Jurkat, Clone E6-1 (cell line): ENCODE data around the gene MAP1LC3B.

ENCODE experiments used
- DNase-seq: peaks from one replicate; pipeline ENCODE4 v3.0.0-alpha.2; 2011; ENCODE audit warnings: low read depth, low spot score
- H3K4me3 ChIP-seq: 2 replicates; pipeline ENCODE4 v1.5.1; 2011; ENCODE audit warnings: mild to moderate bottlenecking, low read length, control low read depth, moderate library complexity

Gene MAP1LC3B

DNA sequence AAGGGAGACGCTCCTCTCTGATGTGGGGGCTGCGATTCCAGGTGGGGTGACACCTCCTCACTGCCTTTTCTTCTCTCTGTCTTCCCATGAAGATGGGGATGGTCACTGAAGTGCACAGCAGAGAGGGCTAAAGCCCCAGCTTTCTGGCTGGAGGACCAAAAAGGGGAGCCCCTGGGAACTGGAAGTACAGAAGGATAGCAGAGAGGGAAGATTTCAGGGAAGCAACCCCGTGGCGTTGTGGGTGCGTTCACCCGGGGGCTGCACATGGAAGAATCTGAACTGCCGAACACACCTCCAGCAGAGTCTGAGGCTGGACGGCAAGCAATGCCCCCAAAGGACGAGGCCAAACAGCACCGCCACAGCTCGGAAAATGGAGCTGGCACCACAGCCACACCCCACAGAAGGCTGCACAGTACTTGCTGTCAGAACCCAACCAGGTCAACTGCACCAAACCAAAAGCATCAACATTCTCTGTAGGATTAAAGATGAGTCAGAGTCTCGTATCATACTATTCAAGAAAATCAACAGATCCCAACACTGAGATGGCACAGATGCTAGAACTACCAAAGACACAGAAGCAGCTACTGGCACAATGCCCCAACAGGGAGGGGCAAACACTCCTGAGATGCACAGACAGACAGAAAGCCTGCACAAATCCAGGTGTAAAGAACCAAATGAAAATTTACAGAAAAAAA is 49.9 kb downstream of the MAP1LC3B start:
- DNase-seq: no peak
- H3K4me3 ChIP-seq: no peak overlapping the region

DNA sequence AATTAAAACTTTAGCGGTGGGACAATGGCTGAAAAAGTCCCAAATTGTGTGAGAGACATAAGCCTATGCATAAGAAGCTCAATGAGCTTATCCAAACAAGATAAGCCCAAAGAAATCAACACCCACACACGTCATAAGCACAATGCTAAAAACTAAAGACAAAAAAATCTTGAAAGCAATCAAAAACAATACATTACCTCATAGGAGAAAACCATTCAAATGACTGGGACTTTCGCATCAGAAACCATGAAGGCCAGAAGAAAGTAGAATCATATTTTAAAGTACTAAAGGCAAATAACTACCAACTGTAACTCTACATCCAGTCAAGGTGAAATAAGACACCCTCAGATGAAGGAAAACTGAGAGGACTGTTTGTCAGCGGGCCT is 50.4 kb downstream of the MAP1LC3B start:
- H3K4me3 ChIP-seq: no peak overlapping the region
- DNase-seq: no peak

DNA sequence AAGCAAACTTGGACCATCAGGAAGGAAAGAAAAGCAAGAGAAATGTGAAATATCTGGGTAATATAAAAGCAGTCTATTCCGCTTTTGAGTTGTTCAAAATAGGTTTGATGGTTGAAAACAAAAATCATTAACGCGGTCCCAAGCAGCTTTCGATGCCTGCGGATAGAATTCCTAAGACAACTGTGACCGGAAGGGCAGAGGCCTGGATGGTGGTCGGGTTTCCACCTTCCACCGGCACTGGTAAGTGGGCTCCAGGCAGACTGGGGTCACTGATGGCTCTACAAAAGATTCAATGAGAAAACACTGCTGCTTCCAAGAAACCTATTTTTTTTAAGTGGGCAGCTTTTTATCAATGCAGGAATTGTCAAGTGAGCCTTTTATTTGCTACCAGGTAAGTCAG is 50.9 kb downstream of the MAP1LC3B start:
- no peak for DNase-seq
- no peak overlapping the region for H3K4me3 ChIP-seq

- no peak for DNase-seq
- H3K4me3 ChIP-seq: no peak overlapping the region
Observed at GRCh38 chr16:87443964-87444363, 51.8 kb downstream of the MAP1LC3B start.

DNA sequence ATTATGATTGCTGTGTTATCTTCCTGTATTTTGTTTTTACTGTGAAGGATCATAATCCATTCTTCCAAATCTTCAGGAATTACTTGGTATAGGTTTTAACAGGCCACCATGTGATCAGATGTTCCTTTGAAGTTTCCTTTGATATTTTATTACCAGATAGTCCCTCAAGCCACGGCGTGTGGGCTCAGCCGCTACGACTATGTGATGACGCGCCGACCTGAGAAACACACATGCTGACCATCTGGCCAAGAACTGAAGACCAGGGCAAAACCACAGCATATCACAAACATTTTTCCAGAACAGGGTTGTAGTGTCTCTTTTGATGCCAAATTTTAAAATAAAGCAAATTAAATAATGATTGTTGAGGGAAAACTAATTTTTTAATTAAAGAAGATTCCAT is 53.4 kb downstream of the MAP1LC3B start:
- H3K4me3 ChIP-seq: no peak overlapping the region
- no peak for DNase-seq

GRCh38 chr16:87446479-87446878 is 54.3 kb downstream of the MAP1LC3B start:
- DNase-seq: no peak
- no peak overlapping the region for H3K4me3 ChIP-seq

DNA sequence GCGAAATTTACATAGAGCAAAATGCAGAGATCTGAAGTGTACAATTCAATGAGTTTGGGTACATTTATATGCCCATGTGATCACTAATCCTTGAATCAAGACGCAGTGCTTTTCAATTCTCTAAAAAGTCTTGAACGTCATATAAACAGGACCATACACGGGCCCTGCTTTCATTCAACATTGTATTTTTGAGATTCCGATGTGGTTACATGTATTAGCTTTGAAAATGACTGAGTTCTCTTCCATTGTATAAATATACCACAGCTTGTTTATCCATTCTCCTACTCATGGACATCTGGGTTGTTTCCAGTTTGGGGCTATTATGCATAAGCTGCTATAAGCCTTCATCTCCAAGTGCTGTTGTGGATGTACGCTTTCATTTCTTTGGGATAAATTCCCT is 55.2 kb downstream of the MAP1LC3B start:
- DNase-seq: no peak
- H3K4me3 ChIP-seq: no peak overlapping the region

DNA sequence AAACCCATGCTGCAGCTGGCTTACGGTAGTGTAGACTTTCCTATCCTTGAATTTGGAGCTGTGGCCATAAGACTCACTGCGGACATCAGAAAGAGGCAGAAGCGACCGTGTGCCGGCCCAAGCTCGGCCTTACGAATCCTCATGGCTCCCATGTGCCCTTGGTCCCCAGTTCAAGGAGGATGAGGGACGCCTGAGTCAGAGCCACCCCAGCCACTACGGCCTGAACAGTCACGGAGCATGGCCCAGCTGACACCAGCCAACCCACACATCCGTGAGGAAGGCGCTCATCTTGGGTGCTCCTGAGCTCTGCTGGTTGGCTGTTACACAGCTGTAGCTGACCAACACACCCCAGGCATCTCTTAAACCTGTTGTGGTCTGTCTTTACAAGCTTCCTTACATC is 56.7 kb downstream of the MAP1LC3B start:
- DNase-seq: no peak
- H3K4me3 ChIP-seq: no peak overlapping the region

DNA sequence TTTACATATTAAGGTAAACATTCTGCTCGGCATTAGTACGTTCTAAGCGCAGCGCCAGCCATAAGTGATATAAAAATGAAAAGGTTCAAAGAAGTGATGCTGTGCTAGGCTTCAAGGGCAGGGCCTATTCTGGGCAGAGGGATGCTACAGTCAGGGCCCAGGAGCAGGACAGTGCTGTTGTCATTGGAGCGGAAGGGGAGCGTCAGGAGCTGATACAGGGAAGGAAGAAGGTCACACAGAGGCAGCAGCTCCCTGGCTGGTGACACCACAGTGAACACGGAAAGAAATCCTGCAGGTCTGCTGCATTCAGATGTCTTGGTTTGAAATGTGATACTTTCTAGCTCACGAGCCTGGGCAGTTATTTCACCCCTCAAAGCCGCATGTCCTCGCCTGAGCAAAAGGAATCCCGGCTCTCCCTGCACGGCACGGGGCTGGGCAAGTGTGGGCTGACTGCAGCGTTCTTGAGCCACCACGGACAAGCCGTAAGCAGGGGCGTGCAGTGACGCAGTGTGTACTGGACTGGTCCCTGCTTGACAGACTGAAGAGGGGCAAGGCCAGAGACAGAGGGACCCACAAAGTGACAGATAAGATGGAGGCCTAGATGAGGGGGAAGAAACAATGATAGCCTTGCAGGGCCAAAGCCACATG is 59.6 kb downstream of the MAP1LC3B start:
- H3K4me3 ChIP-seq: no peak overlapping the region
- DNase-seq: no peak

- H3K4me3 ChIP-seq: no peak overlapping the region
- no peak for DNase-seq
Observed at GRCh38 chr16:87453326-87453725, 61.2 kb downstream of the MAP1LC3B start.
